Cardiac septum (tissue), 1 donor: Measurements from ENCODE around the gene ADK. TPM values are rescaled to one million over a fixed set of nuclear protein-coding genes. Genes with fewer than 3 reads are reported as not detected.
"Not testable (repeated sequence)": the region's sequence is repeated elsewhere in the genome, so short reads cannot be mapped to it uniquely, and the experiment has no call there.

Source experiments
- DNase-seq: peaks from one replicate; pipeline ENCODE4 v3.0.0-alpha.2; 2020; ENCODE audit warnings: low spot score
- intact Hi-C: fragments of 100-400 bp; cut with DNase I; formaldehyde crosslinking; loops from one replicate; pipeline ENCODE4 v1.14.0; 2022
- total RNA-seq: library from RNA; stranded (reverse); fragmentation: NEBNext Ultra II Directional; extraction: Animal tissue kit (Norgen Biotek cat#: 25700); gene quantifications from one replicate; pipeline ENCODE4 v1.2.1, GENCODE V29; 2021
- donor health status: DM: no; HTN: no; CAD: no.

The ADK gene
- total RNA-seq, 1 donor from 2014 or later = 28.0 TPM

DNA sequence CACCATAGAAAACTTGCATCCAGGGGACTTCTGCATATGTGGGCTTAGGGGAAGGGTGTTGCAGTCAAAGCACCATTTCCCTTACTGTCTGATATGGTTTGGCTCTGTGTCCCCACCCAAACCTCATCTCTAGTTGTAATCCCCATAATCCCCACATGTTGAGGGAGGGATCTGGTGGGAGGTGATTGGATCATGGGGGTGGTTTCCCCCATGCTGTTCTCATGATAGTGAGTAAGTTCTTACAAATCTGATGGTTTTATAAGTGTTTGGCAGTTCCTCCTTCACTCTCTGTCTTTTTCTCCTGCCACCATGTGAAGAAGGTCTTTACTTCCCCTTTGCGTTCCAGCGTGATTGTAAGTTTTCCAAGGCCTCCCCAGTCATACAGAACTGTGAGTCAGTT, 177.4 kb downstream of the ADK start:
- intact Hi-C loops = no loop called here
- no peak for DNase-seq

DNA sequence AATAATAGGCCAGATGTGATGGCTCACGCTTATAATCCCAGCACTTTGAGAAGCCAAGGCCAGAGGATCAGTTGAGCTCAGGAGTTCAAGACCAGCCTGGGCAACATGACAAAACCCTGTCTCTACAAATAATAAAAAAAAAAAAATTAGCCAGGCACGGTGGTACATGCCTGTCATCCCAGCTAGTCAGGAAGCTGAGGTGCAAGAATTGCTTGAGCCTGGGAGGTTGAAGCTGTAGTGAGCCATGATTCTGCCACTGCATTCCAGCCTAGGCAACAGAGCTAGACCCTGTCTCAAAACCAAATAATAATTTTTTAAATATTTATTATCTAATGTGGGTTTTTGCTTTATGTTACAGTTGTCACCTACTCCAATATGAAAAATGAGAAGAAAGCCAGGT, 178.9 kb downstream of the ADK start:
- intact Hi-C loops = no loop called here
- no peak for DNase-seq

DNA sequence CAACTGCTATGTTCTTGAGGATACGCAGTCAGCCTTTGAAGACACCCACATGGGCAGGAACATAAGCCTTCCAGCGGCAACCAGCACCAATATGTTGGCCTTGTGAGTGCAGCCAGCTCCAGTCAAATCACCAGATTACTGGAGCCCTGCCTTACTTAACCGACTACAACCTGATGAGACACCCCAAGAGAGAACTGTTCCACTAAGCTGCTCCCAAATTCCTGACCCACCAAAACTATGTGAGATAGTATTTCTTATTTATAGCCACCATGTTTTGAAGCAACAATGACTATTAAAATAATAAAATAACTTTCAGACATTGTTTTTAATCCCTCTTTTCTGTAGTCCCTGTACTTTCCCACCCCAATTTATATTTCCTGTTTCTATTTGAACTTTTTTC, 179.6 kb downstream of the ADK start:
- no peak for DNase-seq
- intact Hi-C loops = no loop called here

DNA sequence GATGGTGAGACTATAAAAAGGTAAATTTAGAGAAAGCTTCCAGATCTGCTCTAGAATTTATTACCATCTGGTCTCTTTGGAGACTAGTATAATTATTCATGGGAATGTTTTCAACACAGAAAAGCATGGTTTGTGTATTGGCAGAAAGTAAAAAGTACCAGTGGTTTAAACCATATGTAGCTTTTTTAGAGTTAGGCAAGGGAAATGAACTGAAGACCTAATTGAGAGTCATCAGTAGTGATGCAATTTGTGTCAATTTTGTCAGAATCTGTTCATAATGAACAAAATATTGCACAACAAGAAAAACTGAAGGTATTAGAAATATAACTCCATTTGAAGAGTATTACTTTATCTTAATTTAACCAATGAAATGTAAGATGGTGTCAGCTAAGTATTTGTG, 181.4 kb downstream of the ADK start:
- intact Hi-C loops = no loop called here
- DNase-seq = no peak

DNA sequence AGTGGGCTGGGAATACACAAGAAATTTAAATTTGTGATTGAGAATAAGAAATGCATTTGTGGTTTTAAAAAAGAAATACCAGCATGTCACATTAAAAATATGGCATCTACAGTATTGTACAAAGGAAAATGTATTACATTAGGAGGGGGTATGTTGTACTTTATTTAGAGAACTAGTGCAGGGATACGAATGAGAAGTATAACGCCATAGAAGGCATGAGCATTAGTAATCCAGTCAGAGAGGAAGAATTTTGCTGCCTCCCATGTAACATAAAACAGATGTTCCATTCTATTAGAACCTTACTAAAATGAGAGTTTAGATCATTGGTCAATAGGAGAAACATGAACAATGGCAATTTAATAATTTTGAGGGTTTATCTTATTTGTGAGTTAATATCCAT, 182.2 kb downstream of the ADK start:
- intact Hi-C loops = no loop called here
- no peak for DNase-seq

DNA sequence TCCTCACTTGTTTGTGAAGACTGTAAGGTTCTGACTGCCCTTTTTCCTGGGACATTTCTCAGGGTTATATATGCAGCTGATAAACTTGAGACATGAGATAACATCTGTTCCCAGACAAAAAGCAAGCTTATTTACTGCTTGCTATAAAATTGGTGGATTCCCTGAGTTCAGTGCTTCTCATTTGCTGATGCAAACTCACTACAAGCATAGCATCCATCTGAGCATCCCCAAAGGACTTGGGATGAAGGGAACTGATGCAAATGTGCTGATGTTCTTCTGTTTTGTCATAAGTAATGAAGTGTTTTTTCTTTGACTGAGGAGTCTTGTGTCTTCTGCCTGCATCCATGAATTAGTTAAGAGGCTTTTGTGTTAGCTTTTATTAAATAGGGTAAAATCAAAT, 183.2 kb downstream of the ADK start:
- no peak for DNase-seq
- intact Hi-C loops = no loop called here

DNA sequence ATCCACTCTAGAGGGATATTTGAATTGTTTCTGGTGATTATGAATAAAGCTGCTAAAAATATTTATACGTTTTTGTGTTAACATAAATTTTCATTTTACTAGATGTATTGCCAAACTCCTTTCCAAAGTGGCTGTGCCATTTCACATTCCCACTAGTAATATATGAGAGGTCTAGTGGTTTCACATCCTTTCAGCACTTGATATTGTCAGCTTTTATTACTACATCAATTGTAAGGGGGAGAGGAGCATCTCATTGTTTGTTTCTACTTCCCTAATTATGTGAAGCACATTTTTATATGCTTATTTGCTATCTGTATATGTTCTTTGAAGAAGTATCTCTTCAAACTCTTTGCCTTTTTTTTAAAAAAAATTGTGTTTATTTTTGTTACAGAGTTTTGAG, 184.5 kb downstream of the ADK start:
- no peak for DNase-seq
- intact Hi-C loops = no loop called here

DNA sequence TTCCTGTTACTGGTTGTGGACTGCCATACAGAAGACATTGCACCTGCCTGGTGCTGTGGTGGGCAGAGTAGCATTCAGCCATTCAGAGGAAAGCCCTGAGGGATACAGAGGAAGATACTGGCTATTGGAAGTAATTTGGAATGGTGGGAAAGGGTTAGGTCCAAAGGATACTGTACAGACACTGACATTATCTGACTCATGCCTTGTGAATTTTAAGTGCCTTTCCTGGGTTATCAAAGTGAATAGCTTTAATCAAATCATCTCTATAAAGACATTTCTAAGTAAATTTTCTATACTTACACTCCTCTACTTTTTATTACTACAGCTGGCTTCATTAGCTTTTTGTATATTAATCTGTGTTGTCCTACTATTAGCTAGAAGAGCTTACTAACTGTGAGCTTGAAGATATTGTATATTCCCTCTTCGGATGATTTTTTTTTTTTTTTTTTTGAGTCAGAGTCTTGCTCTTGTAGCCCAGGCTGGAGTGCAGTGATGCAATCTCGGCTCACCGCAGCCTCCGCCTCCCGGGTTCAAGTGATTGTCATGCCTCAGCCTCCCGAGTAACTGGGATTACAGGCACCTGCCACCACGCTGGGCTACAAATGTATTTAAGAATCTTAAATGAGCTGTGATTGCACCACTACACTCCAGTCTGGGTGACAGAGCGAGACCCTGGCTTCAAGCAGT, 186.5 kb downstream of the ADK start:
- intact Hi-C loops = no loop called here
- no peak for DNase-seq

DNA sequence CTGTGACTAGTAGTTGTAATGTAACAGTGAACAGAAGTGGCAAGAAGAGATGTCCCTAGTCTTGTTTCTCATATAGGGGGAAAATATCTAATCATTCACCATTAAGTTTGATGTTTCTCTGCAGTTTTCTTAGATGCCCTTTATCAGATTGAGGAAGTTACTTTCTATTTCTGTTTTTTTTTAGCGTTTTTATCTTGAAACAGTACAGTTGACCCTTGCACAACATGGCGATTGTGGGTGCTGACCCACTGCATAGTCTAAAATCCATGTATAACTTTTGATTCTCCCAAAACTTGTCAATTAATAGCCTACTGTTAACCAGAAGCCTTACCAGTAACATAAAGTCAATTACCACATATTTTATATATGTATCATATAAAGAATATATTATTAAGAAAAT, 192.0 kb downstream of the ADK start:
- intact Hi-C loops = no loop called here
- DNase-seq = no peak

DNA sequence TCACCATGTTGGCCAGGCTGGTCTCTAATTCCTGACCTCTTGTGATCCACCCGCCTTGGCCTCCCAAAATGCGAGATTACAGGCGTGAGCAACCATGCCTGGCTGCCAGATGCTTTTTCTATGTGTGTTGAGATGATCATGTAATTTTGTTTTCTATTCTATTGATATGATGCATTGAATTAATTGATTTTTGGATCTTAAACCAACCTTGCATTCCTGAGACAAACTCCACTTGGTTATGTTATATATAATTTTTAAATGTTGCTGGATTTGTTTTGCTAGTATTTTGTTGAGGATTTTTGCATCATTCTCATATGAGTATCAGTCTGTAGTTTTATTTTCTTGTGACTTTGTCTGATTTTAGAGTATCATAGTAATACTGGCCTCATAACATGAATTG, 192.8 kb downstream of the ADK start:
- DNase-seq = no peak
- intact Hi-C loops = no loop called here

DNA sequence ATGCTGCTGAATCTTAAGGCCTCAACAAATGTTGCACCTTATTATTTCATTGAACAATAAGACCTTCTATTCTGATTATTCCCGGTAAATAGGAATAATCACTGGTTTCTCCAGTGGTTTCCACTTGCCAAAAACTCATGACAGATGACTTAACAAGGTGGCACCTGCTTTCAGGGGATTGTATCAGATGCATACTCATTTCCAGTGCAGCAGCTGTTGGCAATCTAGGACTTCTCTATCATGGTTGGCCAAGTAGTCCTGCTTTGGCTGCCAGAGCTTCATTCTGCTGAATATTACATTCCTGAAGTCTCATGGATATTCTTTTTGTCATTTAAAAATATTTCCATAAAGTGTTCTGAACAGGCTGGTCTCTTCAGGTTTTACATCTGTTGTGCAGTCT, 193.3 kb downstream of the ADK start:
- intact Hi-C loops = no loop called here
- DNase-seq = no peak

DNA sequence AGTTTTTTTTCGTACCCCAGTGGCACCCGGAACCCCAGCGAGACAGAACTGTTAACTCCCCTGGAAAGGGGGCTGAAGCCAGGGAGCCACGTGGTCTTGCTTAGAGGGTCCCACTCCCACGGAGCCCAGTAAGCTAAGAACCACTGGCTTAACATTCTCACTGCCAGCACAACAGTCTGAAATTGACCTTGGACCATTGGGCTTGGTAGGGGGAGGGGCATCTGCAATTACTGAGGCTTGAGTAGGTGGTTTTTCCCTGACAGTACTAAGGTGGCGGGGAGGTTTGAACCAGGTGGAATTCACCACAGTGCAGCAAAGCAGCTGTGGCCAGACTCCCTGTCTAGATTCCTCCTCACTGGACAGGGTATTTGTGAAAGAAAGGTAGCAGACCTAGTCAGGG, 196.5 kb downstream of the ADK start:
- intact Hi-C loops = no loop called here
- DNase-seq = no peak

DNA sequence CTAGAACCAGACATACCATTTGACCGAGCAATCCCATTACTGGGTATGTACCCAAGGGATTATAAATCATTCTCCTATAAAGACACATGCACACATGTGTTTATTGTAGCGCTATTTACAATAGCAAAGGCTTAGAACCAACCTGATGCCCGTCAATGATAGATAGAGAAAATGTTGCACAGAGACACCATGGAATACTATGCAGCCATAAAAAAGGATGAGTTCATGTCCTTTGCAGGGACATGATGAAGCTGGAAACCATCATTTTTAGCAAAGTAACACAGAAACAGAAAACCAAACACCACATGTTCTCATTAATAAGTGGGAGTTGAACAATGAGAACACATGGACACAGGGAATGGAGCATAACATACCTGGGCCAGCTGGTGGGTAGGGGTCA, 202.0 kb downstream of the ADK start:
- intact Hi-C loops, DNase-seq: not testable (repeated sequence)

DNA sequence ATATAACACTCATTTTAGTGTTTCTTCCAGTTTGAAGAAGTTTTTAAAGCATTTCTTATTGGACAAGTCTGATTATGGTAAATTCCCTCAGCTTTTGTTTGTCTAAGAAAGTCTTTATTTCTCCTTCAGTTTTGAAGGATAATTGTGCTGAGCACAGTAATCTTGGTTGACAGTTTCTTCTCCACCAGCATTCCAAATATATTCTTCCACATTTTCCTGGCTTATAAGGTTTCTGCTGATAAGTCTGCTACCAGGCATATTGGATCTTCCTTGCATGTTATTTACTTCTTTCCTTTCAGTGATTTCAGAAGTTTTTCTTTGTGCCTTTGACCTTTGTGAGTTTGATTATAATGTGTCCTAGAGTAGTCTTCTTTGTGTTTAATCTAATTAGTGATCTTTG, 210.7 kb downstream of the ADK start:
- intact Hi-C loops = no loop called here
- DNase-seq = no peak

DNA sequence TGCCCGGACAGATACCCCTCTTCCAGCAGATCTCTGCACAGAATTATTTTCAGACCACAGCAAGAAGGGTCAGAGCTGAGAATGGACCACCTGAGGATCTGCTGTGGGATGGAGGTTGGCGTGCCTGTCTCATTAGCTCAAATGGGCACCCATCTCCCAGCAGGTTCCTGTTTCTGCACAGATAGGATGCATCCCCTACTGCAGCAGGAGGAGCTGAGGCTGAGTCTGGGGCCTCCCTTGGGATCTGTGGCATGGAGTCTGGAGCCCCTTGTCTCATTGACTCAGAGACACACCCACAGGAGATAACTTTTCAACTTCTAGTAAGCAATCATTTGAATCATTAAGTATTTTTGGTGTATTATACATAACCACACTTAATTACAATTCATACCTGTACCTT, 212.7 kb downstream of the ADK start:
- intact Hi-C loops = no loop called here
- DNase-seq = no peak

DNA sequence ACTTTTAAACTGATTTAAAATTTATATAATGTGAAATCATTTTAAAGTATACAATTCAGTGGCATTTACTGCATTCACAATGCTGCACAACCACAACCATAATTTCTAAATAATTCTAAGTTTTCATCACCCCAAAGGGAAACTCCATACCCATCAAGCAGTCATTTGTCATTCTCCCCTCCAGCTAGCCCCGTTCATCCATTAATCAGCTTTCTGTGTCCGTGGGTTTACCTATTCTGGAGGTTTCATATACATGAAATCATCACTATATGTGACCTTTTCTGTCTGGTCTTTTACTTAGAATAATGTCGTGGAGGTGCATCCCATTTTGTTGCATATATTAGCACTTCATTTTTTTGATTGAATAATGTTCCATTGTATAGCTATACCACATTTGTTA, 214.1 kb downstream of the ADK start:
- no peak for DNase-seq
- intact Hi-C loops = no loop called here

DNA sequence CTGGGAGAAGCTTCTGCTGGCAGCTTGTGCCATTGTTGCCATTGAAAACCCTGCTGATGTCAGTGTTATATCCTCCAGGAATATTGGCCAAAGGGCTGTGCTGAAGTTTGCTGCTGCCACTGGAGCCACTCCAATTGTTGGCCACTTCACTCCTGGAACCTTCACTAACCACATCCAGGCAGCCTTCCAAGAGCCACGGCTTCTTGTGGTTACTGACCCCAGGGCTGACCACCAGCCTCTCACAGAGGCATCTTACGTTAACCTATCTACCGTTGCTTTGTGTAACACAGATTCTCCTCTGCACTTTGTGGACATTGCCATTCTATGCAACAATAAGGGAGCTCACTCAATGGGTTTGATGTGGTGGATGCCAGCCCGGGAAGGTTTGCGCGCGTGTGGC, 220.7 kb downstream of the ADK start:
- no peak for DNase-seq
- intact Hi-C loops = no loop called here

DNA sequence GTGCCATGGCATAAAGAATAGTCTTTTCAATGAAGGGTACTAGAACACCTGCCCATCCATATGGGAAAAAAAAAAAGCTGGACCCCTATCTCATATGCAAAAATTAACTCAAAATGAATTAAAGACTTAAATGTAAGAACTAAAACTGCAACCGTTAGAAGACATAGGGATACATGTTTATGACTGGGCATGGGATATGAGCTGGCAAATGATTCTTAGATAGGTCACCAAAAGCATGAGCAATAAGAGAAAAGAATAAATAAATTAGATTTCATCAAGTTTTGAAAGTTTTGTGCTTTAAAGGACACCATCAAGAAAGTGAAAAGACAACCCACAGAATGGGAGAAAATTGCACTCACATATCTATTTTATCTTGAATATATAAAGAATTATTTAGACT, 222.0 kb downstream of the ADK start:
- DNase-seq = no peak
- intact Hi-C loops = no loop called here

DNA sequence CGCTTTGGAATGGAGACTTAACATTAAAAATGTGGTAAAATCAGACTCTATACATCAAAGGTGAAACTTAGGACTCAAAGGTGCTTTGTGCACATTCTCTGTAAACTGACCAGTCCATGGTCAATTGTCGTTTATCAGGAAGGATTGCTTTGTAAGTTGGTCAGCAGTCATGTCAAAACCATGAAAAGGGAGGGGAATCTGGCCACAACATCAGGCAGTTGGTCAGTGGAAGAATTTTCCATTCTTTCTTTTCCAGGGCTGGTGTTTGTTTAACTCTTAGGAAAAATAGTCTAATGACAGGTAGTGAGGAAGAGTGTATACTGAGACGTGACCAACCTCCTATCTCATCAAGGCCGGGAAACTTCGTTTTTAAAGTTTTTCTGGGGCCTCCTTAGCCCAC, 226.5 kb downstream of the ADK start:
- intact Hi-C loops = no loop called here
- DNase-seq = no peak

DNA sequence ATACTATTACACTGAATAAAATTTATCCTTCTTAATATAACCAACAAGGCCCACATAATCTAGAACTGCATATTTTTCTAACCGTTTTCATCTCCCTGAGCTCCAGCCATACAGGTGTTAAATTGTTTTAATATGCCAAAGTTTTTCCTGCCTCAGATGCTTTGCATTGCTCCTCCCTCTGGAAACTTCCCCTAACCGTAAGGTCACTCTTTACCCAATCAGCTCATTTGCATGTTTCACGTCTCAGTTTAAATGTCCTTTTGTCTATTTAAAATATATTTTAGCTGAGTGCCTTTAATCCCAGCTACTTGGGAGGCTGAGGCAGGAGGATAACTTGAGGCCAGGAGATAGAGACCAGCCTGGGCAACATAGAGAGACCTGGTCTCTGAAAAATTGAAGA, 228.5 kb downstream of the ADK start:
- no peak for DNase-seq
- intact Hi-C loops = no loop called here

DNA sequence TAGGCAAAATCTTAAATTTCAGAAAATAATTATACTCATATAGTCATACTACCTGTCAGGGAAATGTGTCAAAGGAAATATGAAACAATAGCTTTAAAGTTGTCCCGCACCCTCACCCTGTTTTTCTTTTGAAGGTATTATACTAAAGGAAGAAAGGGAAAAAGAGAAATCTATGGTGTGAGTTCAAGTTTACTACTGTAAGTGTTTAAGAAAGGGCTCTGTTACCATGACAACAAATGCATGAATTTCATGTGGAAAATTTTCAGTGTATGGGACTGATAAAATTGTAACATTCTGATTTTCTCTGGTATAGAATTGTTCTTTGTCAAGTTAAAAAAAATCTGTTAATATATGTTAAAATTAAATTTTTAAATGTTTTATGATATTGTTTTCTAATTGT, 229.8 kb downstream of the ADK start:
- no peak for DNase-seq
- intact Hi-C loops = no loop called here

DNA sequence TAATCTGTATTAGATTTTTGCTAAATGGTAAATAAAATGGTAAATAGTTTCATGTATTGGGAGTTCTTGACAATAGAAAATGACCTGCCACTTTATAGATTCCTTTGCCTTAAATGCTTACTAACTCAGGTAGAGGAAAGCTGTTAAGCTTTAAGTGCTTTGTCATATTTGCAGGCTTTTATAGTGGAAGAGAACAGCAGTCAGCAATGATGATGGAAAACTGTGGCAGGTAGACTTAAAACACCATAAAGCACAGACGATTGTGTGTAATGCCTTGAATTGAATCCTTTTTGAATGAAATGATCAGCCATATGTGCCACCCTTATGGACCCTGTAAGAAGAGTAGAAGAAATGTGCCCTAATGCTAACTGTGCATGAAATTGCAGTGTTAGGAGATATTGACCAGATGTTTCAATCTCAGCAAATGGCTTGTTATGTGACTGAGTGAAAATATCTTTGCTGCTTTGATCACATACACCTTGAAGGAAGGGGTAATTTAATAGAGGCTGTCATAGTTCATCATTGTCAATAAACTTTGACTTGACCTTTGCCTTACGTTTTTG, 230.4 kb downstream of the ADK start:
- no peak for DNase-seq
- intact Hi-C loops = no loop called here
